ENCODE data around the gene ORAI3. TPM values are rescaled to one million over a fixed set of nuclear protein-coding genes. Genes with fewer than 3 reads are reported as not detected.

Gene ORAI3
- total and polyA plus RNA-seq, 2 of the 13 experiments (the other 11 are each of a cell fraction or from before 2014, with no cell fraction given) = 11.4 to 32.0 TPM

- TF ChIP-seq ZNF704 (CRISPR knock-in tag; IDR thresholded peaks at IDR 0.05; ENCODE audit: borderline replicate concordance) = no peak
- no peak for TF ChIP-seq TBP (CRISPR knock-in tag; IDR thresholded peaks at IDR 0.05)
- peak; percentile 84; the same call in 1 of the 2 replicates for TF ChIP-seq ZNF276 (CRISPR knock-in tag; IDR thresholded peaks at IDR 0.05; ENCODE audit: low read depth)
- TF ChIP-seq ZNF207 (IDR thresholded peaks at IDR 0.05; ENCODE audit: borderline replicate concordance) = no peak
- TF ChIP-seq ZNF329 (CRISPR knock-in tag; IDR thresholded peaks at IDR 0.05; ENCODE audit: low read depth) = no peak
- no peak for TF ChIP-seq ZNF577 (CRISPR knock-in tag; IDR thresholded peaks at IDR 0.05; ENCODE audit: borderline replicate concordance, low read depth)
- TF ChIP-seq ZSCAN31 (CRISPR knock-in tag; IDR thresholded peaks at IDR 0.05; ENCODE audit: low read depth) = peak; percentile 76; the same call in 1 of the 2 replicates
- peak; percentile 57 for TF ChIP-seq REPIN1 (CRISPR knock-in tag; IDR thresholded peaks at IDR 0.05; ENCODE audit: borderline replicate concordance, low read depth)
- TF ChIP-seq REXO4 (CRISPR knock-in tag; IDR thresholded peaks at IDR 0.05; ENCODE audit: borderline replicate concordance) = no peak
- no peak for TF ChIP-seq ZNF101 (CRISPR knock-in tag; IDR thresholded peaks at IDR 0.05; ENCODE audit: borderline replicate concordance, low read depth)
- peak; percentile 87 for TF ChIP-seq HDAC1 (CRISPR knock-in tag; IDR thresholded peaks at IDR 0.05)
- TF ChIP-seq ELF3 (CRISPR knock-in tag; IDR thresholded peaks at IDR 0.05) = no peak; the same call in 1 of the 2 replicates
- TF ChIP-seq ZBTB46 (CRISPR knock-in tag; IDR thresholded peaks at IDR 0.05; ENCODE audit: borderline replicate concordance) = no peak
- 0 out of 2 replicates have a peak, but pooled peaks have one; percentile 61 for TF ChIP-seq ZBTB38 (CRISPR knock-in tag; IDR thresholded peaks at IDR 0.05)
- TF ChIP-seq ZNF629 (CRISPR knock-in tag; conservative IDR thresholded peaks at IDR 0.05) = no peak
- no peak for TF ChIP-seq ZBTB1 (CRISPR knock-in tag; IDR thresholded peaks at IDR 0.05; ENCODE audit: borderline replicate concordance)
- no peak for TF ChIP-seq MZF1 (CRISPR knock-in tag; IDR thresholded peaks at IDR 0.05; ENCODE audit: borderline replicate concordance)
- TF ChIP-seq SSRP1 (CRISPR knock-in tag; IDR thresholded peaks at IDR 0.05) = no peak
- TF ChIP-seq KLF6 (CRISPR knock-in tag; IDR thresholded peaks at IDR 0.05) = peak; percentile 82; the same call in 1 of the 2 replicates
- TF ChIP-seq ZFAT (CRISPR knock-in tag; conservative IDR thresholded peaks at IDR 0.05) = no peak
- TF ChIP-seq ZNF205 (CRISPR knock-in tag; IDR thresholded peaks at IDR 0.05) = peak; percentile 51; the same call in 1 of the 2 replicates
- TF ChIP-seq ZNF557 (CRISPR knock-in tag; IDR thresholded peaks at IDR 0.05) = no peak
- no peak; the same call in 1 of the 2 replicates for TF ChIP-seq ZNF430 (CRISPR knock-in tag; IDR thresholded peaks at IDR 0.05)
- peak; percentile 90 for TF ChIP-seq CREB3 (CRISPR knock-in tag; IDR thresholded peaks at IDR 0.05)
Measured at GRCh38 chr16:30996985-30997724, 48.3 kb downstream of the ORAI3 start (continued).
